SK-N-MC (cell line): ENCODE measurements around the gene CACNA2D4.

Experiments used
- EZH2 ChIP-seq: fragments of 200-600 bp; sonication (generic); IDR thresholded peaks from one replicate; pipeline ENCODE4 v1.6.1; 2017; ENCODE audit warnings: antibody characterized with exemption
- FOXP2 ChIP-seq: optimal IDR thresholded peaks from 2 replicates; pipeline ENCODE3; 2011; ENCODE audit warnings: mild to moderate bottlenecking, moderate library complexity; ENCODE audit not compliant: insufficient read depth; ENCODE audit errors: extremely low read length, control extremely low read depth
- POLR2AphosphoS5 ChIP-seq: IDR thresholded peaks from 2 replicates; pipeline ENCODE4 v1.6.1; 2012; ENCODE audit warnings: mild to moderate bottlenecking, low read depth, low read length, borderline replicate concordance

GRCh38 chr12:1926251-1926657, 7.8 kb upstream of the CACNA2D4 start:
- TF ChIP-seq POLR2AphosphoS5 (no peak), EZH2 (no peak), FOXP2 (no peak)
